Calu3 (cell line): ENCODE data around the gene TP63. TPM values are rescaled to one million over a fixed set of nuclear protein-coding genes. Genes with fewer than 3 reads are reported as not detected.

ENCODE experiments used
- BruUV-seq: library from RNA; stranded (reverse); fragments of 400-500 nt; replicated peaks from 2 replicates; lab custom pipeline; 2021; lab: Mats Ljungman, UMichigan
- CTCF ChIA-PET: fragments of 300-600 bp; sonication (Branson Sonifier 250); formaldehyde crosslinking; loops from one replicate; lab custom pipeline; 2022; ENCODE audit warnings: antibody characterized with exemption; lab: Charles Lee
- DNase-seq: peaks from one replicate; pipeline ENCODE4 v3.0.0; 2022
- H3K27ac Mint-ChIP-seq: one replicate; pipeline ENCODE4 v1.8.0; 2022; ENCODE audit warnings: mixed read lengths; ENCODE audit not compliant: unreplicated experiment
- H3K27me3 Mint-ChIP-seq: one replicate; pipeline ENCODE4 v1.8.0; 2022; ENCODE audit warnings: mixed read lengths; ENCODE audit not compliant: unreplicated experiment
- H3K36me3 Mint-ChIP-seq: one replicate; pipeline ENCODE4 v1.8.0; 2022; ENCODE audit warnings: mild to moderate bottlenecking, moderate library complexity, mixed read lengths; ENCODE audit not compliant: insufficient read depth, unreplicated experiment
- H3K4me1 Mint-ChIP-seq: one replicate; pipeline ENCODE4 v1.8.0; 2022; ENCODE audit warnings: mild to moderate bottlenecking, low read depth, mixed read lengths; ENCODE audit not compliant: unreplicated experiment
- H3K4me3 Mint-ChIP-seq: one replicate; pipeline ENCODE4 v1.8.0; 2022; ENCODE audit warnings: mild to moderate bottlenecking, low read depth, moderate library complexity, mixed read lengths; ENCODE audit not compliant: unreplicated experiment
- H3K9me3 Mint-ChIP-seq: one replicate; pipeline ENCODE4 v1.8.0; 2022; ENCODE audit warnings: low read depth, mixed read lengths; ENCODE audit not compliant: unreplicated experiment
- intact Hi-C: fragments of 100-400 bp; cut with micrococcal nuclease; formaldehyde crosslinking; loops from one replicate; pipeline ENCODE4 v1.10.0; 2022; ENCODE audit not compliant: unreplicated experiment
- total RNA-seq: library from RNA; stranded (reverse); gene quantifications from 2 replicates; pipeline ENCODE4 v1.2.3, GENCODE V29; 2022
- TF ChIP-seq, protein P1 (sequence below): fragments of 200-600 bp; IDR thresholded peaks from one replicate; pipeline ENCODE4 v1.8.0; 2022; ENCODE audit warnings: antibody characterized with exemption; ENCODE audit not compliant: unreplicated experiment

Gene TP63
- total RNA-seq, 1 experiment from 2014 or later, result not detected

DNA sequence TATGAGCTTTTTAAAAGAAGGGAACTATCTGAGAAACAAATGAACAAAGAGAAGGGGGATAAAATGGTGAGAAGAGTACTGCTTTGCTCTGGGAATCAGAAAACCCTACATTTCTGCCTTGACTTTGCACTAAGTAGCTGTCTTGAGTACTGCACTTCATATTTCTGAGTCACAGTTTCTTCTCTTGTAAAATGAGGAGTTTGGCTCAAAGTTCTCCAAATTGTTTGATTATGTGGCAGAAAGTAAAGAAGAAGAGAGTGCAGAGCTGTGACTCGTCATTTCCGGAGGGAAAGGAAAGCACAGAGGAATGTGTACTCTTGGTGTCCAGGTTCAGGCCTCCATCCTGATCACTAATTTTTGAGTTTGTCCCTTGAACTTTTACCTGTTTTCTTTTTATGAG is 54.7 kb downstream of the TP63 start:
- TF ChIP-seq, protein P1, sequence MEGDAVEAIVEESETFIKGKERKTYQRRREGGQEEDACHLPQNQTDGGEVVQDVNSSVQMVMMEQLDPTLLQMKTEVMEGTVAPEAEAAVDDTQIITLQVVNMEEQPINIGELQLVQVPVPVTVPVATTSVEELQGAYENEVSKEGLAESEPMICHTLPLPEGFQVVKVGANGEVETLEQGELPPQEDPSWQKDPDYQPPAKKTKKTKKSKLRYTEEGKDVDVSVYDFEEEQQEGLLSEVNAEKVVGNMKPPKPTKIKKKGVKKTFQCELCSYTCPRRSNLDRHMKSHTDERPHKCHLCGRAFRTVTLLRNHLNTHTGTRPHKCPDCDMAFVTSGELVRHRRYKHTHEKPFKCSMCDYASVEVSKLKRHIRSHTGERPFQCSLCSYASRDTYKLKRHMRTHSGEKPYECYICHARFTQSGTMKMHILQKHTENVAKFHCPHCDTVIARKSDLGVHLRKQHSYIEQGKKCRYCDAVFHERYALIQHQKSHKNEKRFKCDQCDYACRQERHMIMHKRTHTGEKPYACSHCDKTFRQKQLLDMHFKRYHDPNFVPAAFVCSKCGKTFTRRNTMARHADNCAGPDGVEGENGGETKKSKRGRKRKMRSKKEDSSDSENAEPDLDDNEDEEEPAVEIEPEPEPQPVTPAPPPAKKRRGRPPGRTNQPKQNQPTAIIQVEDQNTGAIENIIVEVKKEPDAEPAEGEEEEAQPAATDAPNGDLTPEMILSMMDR, result no peak
- no peak overlapping the region for H3K4me3 Mint-ChIP-seq
- no peaks in the 10 kb centered on the region for H3K4me1 Mint-ChIP-seq
- H3K36me3 Mint-ChIP-seq, result no peaks in the 10 kb centered on the region
- BruUV-seq, result no TSS peak
- H3K27ac Mint-ChIP-seq, result no peak overlapping the region
- no peaks in the 10 kb centered on the region for H3K27me3 Mint-ChIP-seq
- no peaks in the 10 kb centered on the region for H3K9me3 Mint-ChIP-seq
- intact Hi-C loops, result loop anchor here (2.0 kb wide), 1 partner anchor 263 kb away; no protein-coding TSS in a partner anchor
- DNase-seq, result no peak
- CTCF ChIA-PET, result interaction anchor here (1.4 kb wide), 1 partner anchor 263 kb away, joined by 4 read pairs; no protein-coding TSS in a partner anchor

DNA sequence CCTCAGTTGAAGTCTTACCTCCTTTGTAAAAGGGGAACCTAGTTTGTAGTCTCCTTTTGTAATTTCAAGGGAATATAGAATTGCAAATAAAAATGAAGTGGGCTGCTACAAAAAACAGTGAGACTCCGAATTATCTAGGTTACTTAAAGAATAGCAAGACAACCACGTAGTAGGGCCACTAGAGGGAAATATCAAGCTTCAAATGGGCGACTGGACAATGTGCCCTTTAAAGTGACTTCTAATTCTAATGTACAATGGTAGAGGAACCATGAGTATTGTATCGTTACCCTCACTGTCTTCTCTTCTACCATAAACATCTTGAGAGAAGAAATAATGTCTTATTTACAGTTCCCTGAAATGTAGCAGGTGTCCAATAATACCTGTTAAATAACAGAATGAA is 56.3 kb downstream of the TP63 start:
- TF ChIP-seq, protein P1, result no peak
- intact Hi-C loops, result loop anchor here (2.0 kb wide), 1 partner anchor 261 kb away; no protein-coding TSS in a partner anchor
- no peak for DNase-seq
- Mint-ChIP-seq H3K9me3 (no peaks in the 10 kb centered on the region), H3K4me3 (no peak overlapping the region), H3K4me1 (no peaks in the 10 kb centered on the region), H3K27ac (no peak overlapping the region), H3K27me3 (no peaks in the 10 kb centered on the region), H3K36me3 (no peaks in the 10 kb centered on the region)
- CTCF ChIA-PET, result interaction anchor here (1.3 to 2.1 kb wide), 2 partner anchors 12 to 261 kb away, joined by 3 to 10 read pairs; no protein-coding TSS in a partner anchor
- no TSS peak for BruUV-seq

DNA sequence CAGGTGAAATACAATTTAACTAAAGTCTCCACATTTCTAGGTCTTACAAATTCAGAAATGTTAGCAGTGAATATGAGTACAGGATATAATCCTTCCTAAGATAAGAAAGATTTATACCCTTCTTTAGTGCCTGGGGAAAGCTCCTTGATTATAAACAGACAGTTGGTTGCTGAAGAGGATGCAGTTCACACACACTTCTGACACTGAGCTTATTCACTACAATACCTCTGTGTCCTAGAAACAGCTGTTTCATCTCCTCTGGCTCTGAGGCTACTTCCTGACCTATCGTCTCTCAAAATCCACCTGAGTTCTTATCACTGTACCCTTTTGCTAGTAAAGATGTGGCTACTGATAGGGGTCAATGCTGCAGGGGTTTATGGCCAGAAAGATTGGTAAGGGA is 57.1 kb downstream of the TP63 start:
- intact Hi-C loops, result no loop called here
- no peaks in the 10 kb centered on the region for H3K27me3 Mint-ChIP-seq
- H3K4me1 Mint-ChIP-seq, result no peaks in the 10 kb centered on the region
- DNase-seq, result no peak
- no peak overlapping the region for H3K4me3 Mint-ChIP-seq
- CTCF ChIA-PET, result interaction anchor here (0.8 to 2.1 kb wide), 4 partner anchors 12 to 335 kb away, joined by 3 to 10 read pairs (median 3); no protein-coding TSS in a partner anchor
- H3K9me3 Mint-ChIP-seq, result no peaks in the 10 kb centered on the region
- no peak overlapping the region for H3K27ac Mint-ChIP-seq
- no TSS peak for BruUV-seq
- TF ChIP-seq, protein P1, result no peak
- H3K36me3 Mint-ChIP-seq, result no peaks in the 10 kb centered on the region

DNA sequence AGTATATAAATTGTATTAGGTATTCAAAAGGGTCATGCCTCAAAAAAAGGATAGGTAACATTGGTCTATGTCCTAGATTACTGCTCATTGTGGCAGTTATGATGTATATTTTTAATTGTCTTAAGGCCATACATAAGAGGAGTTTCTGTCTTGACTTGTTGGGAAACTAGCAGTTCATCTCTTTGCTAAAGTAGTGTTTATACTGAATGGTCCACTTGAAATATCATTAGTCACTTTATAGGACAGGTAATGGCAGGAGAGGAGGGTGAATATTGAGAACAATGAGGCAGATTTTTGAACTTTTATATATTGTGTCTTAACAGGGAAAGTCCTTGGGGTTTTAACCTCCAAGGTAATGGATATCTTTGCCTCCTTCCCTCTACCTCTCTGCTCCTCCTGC is 58.4 kb downstream of the TP63 start:
- TF ChIP-seq, protein P1, result no peak
- Mint-ChIP-seq H3K27ac (no peak overlapping the region), H3K4me3 (no peak overlapping the region), H3K4me1 (no peaks in the 10 kb centered on the region), H3K9me3 (no peaks in the 10 kb centered on the region), H3K36me3 (no peaks in the 10 kb centered on the region), H3K27me3 (no peaks in the 10 kb centered on the region)
- BruUV-seq, result no TSS peak
- DNase-seq, result no peak
- intact Hi-C loops, result no loop called here
- CTCF ChIA-PET, result no interaction called here
